DMS114 treated with DMSO at 0.1 percent for 48 hours (cell line): ENCODE data around the gene MCHR1.

Source experiments
- DNase-seq: peaks from one replicate; lab custom pipeline; 2025; ENCODE audit not compliant: unreplicated experiment; lab: John Stamatoyannopoulos, UW

MCHR1 gene, protein sequence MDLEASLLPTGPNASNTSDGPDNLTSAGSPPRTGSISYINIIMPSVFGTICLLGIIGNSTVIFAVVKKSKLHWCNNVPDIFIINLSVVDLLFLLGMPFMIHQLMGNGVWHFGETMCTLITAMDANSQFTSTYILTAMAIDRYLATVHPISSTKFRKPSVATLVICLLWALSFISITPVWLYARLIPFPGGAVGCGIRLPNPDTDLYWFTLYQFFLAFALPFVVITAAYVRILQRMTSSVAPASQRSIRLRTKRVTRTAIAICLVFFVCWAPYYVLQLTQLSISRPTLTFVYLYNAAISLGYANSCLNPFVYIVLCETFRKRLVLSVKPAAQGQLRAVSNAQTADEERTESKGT

DNA sequence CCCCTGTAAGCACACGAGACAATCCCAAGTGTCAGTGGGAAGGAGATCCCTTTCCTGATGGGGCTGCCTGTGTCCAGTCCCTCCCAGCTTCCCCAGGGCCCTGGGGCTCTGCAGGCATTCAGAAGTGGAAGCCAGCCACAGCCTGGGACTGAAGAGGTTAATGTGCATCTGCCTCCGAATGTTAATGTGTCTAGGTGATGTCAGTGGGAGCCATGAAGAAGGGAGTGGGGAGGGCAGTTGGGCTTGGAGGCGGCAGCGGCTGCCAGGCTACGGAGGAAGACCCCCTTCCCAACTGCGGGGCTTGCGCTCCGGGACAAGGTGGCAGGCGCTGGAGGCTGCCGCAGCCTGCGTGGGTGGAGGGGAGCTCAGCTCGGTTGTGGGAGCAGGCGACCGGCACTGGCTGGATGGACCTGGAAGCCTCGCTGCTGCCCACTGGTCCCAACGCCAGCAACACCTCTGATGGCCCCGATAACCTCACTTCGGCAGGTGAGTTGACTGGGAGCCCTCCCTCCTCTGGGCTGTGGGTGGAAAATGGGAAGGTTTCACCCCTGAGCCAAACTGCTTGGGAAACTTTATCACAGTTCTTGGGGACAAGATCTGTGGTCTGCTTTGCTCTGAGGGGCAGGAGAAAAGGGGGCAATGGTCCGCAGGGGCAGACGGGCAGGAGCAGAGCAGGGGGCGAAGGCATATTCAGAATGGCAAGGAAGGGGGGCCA, at the start of gene MCHR1:
TSS of gene MCHR1 (plus strand) at position 236 of the 715 bp plus-strand sequence. CDS start at position 405, 169 bp downstream.
- no peak for DNase-seq

DNA sequence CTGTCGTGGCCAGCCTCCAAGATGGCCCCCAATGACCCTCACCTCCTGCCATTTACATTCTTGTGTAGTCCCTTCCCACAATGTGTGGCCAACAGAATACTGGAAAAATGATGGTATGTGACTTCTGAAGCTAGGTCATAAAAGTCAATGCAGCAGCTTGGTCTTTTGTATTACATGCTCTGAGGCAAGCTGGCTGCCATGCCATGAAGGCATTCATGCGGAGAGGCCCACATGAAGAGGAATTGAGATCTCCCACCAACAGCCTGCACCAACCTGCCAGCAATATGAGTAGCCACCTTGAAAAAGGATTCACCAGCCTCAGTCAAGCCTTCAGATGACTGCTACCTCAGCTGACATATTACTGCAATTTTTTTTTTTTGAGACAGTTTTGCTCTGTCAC, 47.4 kb upstream of the MCHR1 start:
- no peak for DNase-seq

DNA sequence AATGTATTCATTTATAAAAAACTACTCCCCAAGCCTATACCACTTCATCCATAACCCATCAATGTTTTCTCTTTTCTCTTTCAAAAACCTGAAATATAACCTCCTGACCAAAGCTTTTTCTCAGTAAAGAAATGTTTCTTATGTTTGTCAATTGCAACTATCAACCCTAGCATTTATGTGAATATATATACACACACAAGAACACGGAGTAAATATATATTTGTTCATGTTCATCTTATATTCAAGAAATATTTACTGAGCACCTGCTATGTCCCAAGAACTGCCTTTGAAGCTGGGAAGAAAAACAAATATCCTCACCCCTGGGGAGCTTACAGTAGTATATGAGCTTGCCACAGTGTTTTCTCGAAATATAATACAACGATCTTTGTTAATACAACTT, 46.2 kb upstream of the MCHR1 start:
- no peak for DNase-seq

DNA sequence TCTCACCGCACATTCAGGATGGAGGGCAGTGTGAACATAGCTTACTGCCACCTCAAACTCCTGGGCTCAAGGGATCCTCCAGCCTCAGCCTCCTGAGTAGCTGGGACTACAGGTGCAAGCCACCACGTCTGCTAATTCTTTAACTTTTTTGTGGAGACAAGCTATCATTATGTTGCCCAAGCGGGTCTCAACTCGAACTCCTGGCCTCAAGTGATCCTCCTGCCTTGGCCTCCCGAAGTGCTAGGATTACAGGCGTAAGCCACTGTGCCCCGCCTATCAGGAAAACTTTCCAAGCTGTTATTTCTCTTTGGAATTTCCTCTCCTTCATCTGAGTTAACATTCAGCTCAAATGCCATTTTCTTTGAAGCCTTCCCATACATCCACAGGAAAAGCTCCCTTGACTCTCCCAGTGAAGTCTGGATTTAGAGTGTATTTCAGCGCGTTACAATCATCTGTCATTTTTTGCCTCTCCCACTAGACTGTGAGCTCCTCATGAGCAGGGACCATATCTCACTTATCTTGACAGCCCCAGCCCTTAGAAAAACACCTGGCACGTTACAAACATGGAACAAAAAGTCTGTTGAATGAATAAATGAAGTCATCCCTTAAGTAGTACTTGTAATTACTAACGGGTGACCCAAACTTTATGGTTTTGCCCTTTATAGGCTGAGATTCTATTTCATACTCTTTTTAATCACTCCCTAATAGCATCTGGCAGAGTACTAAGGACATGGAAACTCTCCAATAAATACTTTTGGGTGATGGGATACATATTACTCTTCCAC, 45.0 kb upstream of the MCHR1 start:
- no peak for DNase-seq

DNA sequence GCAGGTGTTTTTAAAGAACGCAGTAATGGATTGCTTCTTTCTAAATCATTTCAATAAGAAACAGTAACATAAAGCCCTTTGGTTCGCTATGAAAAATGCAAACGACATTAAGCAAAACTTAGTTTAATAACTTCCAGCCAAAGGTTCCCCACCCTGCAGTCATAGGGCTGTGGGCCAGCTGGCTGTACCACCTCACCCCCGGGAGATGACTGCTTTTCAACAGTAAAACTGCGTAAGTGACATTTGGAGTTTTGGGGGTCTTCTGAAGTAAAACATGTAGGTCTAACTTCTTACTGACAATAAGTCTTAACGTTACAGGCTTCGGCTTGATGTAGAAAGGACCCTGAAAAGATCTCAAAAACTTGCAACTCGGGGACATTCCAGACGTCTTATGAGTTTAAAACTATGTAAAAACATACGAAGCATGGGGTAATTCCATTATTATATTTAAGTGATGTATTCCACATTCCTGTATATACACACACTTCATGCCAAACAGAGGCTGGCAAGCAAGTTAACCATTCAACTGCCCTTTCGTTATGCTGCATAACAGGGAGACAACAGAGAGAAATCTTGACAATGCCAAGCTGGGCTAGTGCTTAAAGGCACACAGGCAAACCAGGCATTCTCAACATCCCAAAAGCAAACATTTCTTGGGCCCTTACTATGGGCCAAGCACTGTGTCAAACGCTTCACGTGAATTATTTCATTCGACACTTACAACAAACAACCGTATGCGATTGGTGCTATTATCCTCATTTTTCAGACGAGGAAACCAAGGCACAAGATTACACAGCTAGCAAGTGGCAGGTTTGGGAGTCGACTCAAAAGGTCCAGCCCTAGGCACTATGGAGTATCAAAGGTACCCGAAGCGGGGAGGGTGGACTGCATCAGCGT, 44.0 kb upstream of the MCHR1 start:
- DNase-seq: no peak

DNA sequence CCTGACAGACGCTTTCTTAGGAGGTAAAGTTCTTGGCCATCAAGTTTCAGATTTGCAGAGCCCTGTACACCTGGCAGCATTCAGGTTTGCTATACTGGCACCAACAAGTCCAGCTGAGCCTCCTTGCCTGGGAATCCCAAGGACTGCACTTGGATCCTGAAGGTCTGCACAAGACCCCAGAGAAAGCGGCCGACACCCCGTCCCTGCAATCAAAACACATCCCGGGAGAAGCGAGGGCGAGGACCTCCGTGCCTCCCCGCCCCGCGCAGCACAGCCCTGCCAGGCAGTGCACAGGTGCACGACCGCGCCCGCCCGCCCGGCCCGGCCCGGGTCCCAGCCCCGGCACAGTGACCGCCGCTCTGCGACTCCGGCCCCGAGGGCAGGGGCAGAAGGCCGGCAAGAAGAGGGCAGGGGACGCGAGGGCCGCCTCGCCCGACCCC, 43.3 kb upstream of the MCHR1 start:
- DNase-seq: no peak

DNA sequence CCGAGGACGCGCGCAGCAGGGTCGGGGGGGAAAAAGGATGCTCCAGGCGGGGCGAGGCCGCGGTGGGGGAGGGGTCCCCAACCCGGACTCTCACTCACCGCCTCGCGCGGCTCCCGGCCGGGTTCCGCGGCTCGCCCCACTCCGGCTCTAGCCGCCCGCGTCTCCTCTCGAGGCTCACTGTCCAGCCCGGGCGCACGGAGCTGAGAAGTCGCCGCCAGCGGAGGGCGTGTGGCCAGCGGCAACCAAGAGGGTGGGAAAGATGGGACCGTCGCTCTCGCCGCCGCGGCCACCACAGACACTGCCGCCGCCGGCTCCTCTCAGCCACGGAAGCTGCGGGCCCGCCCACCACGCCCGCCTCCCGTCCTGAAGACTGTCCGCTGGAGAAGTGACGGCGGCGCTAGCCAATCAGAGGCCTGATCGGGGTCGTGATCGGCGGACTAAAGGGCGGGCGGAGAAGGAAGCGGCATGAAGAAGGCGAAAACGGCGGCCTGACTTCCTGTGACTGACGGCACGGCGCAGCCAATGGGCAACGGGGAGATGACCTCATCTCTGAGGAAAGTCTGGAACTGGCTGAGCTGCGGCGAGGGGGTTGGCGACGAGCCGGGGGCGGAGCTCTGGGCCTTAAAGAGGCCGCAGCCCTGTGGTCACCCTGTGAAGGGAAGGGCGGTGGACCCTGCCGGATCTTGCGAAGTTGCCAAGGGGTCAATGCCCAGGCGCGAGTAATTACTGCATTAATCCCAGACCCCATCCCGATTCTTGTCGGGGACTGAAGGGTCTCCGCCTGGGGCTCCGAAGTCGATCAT, 42.7 kb upstream of the MCHR1 start, which contains the start of gene MRTFA:
TSS of gene MRTFA (minus strand) at position 340 of the 803 bp plus-strand sequence.
- DNase-seq: peak; percentile 99

DNA sequence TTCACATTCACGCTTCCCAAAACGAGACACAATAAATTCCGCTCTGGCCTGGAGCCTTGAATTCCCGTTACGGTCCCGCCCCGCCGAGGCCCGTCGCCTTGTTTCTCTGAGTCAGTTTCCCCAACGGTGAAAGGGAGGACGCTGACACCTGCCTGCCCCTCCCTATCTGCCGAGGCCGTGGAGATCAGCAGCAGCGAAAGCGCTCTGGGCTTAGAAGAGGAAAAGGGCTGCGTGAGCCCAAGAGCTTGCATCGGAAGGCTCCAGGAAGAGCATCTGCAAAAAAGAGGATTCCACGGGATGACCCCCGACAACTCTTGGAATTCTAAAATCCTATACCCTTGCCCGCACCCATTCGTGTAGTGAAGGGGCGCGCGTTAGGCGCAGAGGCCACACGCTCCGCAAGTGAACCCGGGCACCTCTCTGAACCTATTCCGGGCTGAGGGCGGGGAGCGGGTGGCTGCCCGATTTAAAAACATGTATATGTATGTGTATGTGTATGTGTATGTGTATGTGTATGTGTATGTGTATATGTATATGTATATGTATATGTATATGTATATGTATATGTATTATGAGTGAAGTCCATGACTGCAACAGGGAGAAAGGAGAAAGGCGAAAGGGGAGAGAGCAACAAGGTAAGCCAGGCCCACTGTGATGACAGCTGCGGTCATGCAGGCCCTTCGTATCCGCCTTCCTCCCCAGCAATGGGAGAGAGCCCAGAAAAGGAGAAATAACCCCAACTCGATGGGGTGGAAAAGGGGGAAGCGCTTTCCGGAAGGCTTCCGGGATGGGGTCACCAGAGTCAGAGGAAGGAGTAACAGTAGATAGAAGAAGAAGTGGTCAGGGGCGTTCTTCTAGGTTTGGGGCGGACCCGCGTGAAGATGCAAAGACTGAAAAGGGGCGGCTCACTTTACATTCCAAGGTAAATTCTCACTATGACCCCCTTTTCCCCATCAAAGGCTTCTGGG, 41.8 kb upstream of the MCHR1 start:
- DNase-seq: no peak

DNA sequence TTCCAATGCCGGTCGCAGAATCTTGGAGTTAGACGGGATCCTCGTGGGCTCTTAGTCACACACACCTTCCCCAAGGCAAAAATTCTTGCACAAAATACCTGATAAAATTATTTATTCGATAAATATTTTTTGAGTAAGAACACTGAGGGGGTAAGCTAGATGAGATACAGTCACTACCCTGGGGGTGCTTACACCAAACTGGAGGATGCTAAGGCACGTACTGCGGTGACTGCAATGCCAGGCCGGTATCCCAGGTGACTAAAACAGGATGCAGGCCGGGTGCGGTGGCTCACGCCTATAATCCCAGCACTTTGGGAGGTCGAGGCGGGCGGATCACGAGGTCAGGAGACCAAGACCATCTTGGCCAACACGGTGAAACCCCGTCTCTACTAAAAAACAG, 41.0 kb upstream of the MCHR1 start:
- no peak for DNase-seq

DNA sequence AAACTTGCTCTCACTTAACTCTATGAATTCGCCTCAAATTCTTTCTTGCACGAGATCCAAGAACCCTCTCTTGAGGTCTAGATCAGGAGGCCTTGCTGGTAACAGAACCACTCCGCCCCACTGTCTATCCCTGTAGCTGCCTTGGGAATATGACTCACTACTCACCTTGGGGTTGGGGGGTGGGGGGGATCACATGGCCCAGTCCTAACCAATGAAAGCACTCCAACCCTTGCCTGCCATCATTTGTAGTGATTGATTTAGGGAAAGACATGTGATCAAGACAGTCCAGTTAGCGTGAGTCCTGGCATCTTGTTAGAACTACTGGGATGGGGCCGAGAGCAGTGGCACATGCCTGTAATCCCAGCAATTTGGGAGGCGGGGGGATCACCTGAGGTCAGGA, 38.0 kb upstream of the MCHR1 start:
- no peak for DNase-seq

DNA sequence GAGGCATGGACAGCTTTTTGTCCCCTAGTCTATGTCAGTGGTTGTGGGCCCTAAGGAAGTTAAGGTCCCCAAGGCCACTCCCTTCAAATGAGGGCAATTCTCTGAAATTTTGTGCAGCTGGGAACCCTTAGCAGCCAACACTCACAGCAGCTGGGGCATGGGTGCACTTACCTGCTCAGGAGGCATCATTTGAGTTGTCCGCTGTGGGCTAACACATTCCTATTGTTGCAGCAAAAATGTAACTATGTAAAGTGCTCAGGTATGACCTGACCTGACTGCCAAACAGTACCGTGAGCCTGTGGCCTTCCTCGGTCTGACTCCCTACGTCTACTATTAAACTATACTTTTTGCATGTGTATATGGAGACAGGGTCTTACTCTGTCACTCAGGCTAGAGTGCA, 37.0 kb upstream of the MCHR1 start:
- no peak for DNase-seq

DNA sequence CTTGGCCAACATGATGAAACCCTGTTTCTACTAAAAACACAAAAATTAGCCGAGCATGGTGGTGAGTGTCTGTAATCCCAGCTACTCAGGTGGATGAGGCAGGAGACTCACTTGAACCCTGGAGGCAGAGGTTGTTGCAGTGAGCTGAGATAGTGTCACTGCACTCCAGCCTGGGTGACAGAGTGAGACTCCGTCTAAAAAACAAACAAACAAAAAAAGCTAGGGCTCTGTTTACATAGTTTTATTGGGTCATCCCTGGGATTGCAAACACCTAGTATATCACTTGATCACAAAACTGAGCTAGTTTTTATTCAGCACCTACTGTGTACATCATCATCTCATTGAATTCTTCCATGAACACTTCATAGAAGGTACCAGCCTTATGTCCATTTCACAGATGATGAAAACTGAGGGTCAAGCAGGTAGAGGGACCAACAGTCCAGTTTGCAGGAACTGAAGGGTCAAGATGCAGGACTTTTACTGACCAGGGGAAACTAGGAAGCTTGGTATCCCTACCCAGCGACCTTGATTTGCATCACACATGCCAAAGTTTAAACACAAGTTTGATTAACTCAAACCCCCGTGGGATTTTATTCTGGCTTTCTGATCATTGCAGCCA, 33.6 kb upstream of the MCHR1 start:
- no peak for DNase-seq

DNA sequence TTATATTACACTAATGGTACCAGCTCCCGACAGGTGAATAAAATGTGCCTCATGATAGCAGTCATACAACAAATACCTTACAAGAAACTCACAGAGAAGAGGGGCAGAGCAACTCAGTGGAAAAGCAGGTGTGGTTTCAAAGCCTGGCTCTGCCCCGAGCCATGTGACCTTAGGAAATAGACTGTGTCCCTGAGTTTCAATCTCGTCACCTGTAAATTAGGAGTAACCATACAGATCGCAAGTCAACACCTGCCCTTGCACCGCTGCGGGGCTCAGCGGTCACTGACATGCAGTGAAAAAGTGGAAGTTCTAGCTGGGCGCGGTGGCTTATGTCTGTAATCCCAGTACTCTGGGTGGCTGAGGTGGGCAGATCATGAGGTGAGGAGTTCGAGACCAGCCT, 30.9 kb upstream of the MCHR1 start:
- no peak for DNase-seq

DNA sequence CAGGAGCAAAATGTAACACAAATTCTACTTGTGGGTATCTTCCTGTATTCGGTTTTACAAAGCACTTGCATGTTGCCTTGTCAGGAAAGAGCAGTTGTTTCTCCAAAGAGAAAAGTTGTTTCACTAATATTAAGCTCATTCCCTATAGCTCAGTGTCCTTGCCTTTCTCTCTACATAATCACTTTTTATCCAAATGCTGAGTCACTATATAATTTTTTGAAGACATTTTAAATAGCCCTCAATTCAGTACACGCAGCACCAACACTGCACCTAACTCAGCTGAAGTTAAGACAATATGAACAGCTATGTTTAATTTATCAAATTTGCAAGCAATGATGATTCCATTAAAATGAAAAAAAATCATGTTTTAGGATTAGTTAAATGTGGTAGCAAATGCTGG, 28.2 kb upstream of the MCHR1 start:
- DNase-seq: no peak

DNA sequence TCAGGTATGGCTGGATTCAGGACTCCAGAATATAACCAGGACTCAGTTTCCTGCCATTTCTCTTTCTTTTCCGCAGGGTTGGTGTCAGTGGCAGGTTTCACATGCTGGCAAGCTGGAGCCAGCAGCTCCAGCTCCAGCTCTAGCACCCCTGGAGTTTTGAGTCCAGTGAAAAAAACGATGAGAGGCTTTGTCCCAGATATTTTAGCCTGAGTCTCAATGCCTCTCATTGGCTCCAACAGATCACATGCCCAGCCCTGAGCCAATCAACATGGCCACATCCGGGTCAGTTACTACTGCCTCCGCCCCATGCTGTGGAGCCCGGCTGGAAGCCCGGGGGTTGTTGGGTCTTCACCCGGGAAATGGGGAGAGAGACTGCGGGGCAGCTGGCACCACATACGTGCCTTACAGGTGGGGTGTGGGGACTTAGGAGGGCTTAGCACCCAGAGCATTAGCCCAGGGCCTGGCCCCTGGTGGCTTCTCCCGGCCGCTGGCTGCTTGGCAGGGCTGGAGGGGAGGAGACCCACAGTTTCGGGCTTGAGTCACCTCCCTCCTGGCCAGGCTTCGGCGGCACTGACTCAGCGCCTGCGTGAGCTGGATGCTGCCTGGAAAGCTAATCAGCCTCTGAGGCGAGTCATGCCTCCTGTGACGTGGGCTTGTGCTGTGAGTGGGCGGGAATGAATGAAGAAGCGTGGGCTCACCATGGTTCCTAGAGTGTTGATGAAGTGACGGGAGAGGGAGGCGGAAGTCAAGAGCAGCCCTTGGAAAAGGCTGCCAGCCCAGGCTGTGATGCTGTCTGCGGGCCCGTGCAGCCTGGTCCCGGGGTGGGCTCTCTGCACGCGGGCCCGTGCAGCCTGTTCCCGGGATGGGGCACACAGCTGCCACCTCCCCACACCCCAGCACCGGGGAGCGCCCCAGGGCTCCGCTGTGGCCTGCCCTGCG, 27.5 kb upstream of the MCHR1 start:
- peak; percentile 89 for DNase-seq

DNA sequence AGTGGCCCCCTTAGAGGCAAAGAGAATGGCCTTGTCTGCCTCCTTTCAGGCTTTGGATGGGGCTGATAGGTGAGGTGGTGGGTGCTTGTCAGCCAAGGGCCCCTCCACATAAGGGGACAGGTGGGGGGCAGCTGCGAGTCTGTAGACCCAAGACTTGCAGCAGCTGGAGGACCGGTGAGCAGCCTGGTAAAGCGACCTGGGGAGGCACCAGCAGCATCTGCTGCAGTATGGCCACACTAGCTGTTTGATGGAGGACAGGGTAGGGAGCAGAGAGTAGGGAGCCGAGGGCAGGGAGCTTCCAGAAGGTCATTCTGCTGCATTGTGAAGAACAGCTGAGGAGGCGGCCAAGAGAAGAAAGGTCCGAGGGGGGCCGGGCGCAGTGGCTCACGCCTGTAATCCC, 25.9 kb upstream of the MCHR1 start:
- DNase-seq: no peak

DNA sequence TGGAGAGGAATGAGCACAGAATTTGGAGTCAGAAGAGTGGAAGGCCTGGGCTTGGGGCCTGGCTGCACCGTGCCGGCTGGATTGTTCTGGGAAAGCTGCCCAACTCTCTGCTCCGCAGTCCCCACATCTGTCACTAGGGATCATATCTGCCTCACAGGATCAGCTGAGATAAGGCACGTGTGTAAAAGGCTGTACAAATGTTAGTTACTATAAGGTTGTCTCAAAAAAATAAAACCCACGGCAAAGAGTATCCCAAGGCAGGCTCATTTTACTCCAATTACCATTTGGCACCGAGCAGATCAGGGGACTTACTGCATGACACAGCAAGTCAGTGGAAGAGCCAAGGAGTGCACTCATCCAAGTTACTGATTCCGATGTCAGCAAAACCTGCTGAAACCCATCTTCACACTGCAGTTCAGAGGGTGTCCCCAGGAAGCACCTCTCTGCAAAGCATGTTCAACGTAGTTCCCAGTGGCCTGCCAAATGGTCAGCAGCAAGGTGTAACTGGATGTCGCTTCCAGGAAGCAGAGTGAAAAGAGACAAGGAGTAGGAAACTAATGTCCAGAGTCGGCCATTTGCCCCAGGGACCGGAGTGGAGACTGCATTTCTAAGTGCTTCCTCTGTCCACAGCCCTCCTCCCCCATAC, 24.6 kb upstream of the MCHR1 start:
- no peak for DNase-seq
